HG02840 (cell line): Measurements from ENCODE around the gene FKBP1B.
"Not testable (repeated sequence)": the region's sequence is repeated elsewhere in the genome, so short reads cannot be mapped to it uniquely, and the experiment has no call there.

Experiments
- ATAC-seq: cut with Tn5 transposase; IDR thresholded peaks from one replicate; pipeline ENCODE4 v1.9.1; 2021; ENCODE audit warnings: mild to moderate bottlenecking, moderate library complexity, moderate number of reproducible peaks; ENCODE audit not compliant: unreplicated experiment, low FRiP score

FKBP1B gene

GRCh38 chr2:24093270-24093669 is 43.7 kb downstream of the FKBP1B start:
- not testable (repeated sequence) for ATAC-seq

- not testable (repeated sequence) for ATAC-seq
Observed at GRCh38 chr2:24095171-24095677, 45.7 kb downstream of the FKBP1B start.

- ATAC-seq, result not testable (repeated sequence)
Observed at GRCh38 chr2:24100732-24101131, 51.2 kb downstream of the FKBP1B start.

- no peak for ATAC-seq
Observed at GRCh38 chr2:24101992-24102391, 52.5 kb downstream of the FKBP1B start.

GRCh38 chr2:24102677-24103076 is 53.1 kb downstream of the FKBP1B start:
- ATAC-seq, result no peak

- no peak for ATAC-seq
Observed at GRCh38 chr2:24104110-24104650, 54.6 kb downstream of the FKBP1B start.

- no peak for ATAC-seq
Observed at GRCh38 chr2:24104906-24105305, 55.4 kb downstream of the FKBP1B start.

GRCh38 chr2:24105816-24106215 is 56.3 kb downstream of the FKBP1B start:
- ATAC-seq, result no peak

GRCh38 chr2:24106786-24107185 is 57.2 kb downstream of the FKBP1B start:
- ATAC-seq, result no peak

- ATAC-seq, result no peak
Observed at GRCh38 chr2:24107336-24107735, 57.8 kb downstream of the FKBP1B start.

- ATAC-seq, result not testable (repeated sequence)
Observed at GRCh38 chr2:24109431-24109830, 59.9 kb downstream of the FKBP1B start.

- ATAC-seq, result no peak
Observed at GRCh38 chr2:24110660-24111303, 61.2 kb downstream of the FKBP1B start.

- ATAC-seq, result no peak
Observed at GRCh38 chr2:24111407-24111901, 61.9 kb downstream of the FKBP1B start.
